H1 (cell line): ENCODE data around the gene FUBP3. TPM values are rescaled to one million over a fixed set of nuclear protein-coding genes. Genes with fewer than 3 reads are reported as not detected.

ENCODE experiments used
- ATF2 ChIP-seq: IDR thresholded peaks from 2 replicates; pipeline ENCODE4 v1.6.1; 2012; ENCODE audit warnings: low read length, inconsistent platforms
- CBX5 ChIP-seq: fragments of 300-800, 300-1000 bp; sonication (generic); IDR thresholded peaks from 2 replicates; pipeline ENCODE4 v1.7.1; 2016; ENCODE audit warnings: antibody characterized with exemption, low read length, low read depth
- CBX8 ChIP-seq: fragments of 300-800, 300-1000 bp; sonication (generic); IDR thresholded peaks from 2 replicates; pipeline ENCODE4 v1.7.1; 2016; ENCODE audit warnings: low read depth, low read length, borderline replicate concordance
- E2F6 ChIP-seq: IDR thresholded peaks from 2 replicates; pipeline ENCODE4 v1.6.1; 2012; ENCODE audit warnings: inconsistent platforms
- HDAC6 ChIP-seq: IDR thresholded peaks from one replicate; pipeline ENCODE4 v1.7.1; 2012; ENCODE audit warnings: low read depth, mild to moderate bottlenecking, inconsistent platforms, low read length, moderate library complexity
- JUN ChIP-seq: IDR thresholded peaks from 2 replicates; pipeline ENCODE4 v1.6.1; 2011; ENCODE audit warnings: low read depth, mild to moderate bottlenecking, improper control_type of control experiment, low read length
- MAFK ChIP-seq: IDR thresholded peaks from 2 replicates; pipeline ENCODE4 v1.6.1; 2012; ENCODE audit warnings: low read depth, mild to moderate bottlenecking, improper control_type of control experiment, low read length
- MAX ChIP-seq: IDR thresholded peaks from 2 replicates; pipeline ENCODE4 v1.6.1; 2012; ENCODE audit warnings: inconsistent platforms
- POU5F1 ChIP-seq: IDR thresholded peaks from 2 replicates; pipeline ENCODE4 v1.6.1; 2011; ENCODE audit warnings: low read depth, mild to moderate bottlenecking, low read length, moderate library complexity
- RAD21 ChIP-seq, 2 experiments: IDR thresholded peaks in 1 of 2; conservative IDR thresholded peaks in 1 of 2; 2 replicates each; pipeline ENCODE4 v1.6.1; 2011; ENCODE audit warnings: low read depth in 2 of 2, low read length in 2 of 2, improper control_type of control experiment in 1 of 2, inconsistent platforms in 1 of 2, mild to moderate bottlenecking in 1 of 2, moderate library complexity in 1 of 2
- RFX5 ChIP-seq: IDR thresholded peaks from 2 replicates; pipeline ENCODE4 v1.6.1; 2011; ENCODE audit warnings: low read depth, low read length, improper control_type of control experiment, borderline replicate concordance
- SAP30 ChIP-seq: fragments of 300-600 bp; sonication (generic); IDR thresholded peaks from 2 replicates; pipeline ENCODE4 v1.7.1; 2012; ENCODE audit warnings: low read length, moderate library complexity, mild to moderate bottlenecking, inconsistent platforms; ENCODE audit not compliant: insufficient read depth, insufficient replicate concordance
- SIRT6 ChIP-seq: IDR thresholded peaks from one replicate; pipeline ENCODE4 v1.7.1; 2012; ENCODE audit warnings: low read length, inconsistent platforms
- SP2 ChIP-seq: IDR thresholded peaks from 2 replicates; pipeline ENCODE4 v1.6.1; 2012; ENCODE audit warnings: mild to moderate bottlenecking, low read length, inconsistent platforms
- SP4 ChIP-seq: IDR thresholded peaks from 2 replicates; pipeline ENCODE4 v1.6.1; 2012; ENCODE audit warnings: low read length, inconsistent platforms
- TAF7 ChIP-seq: optimal IDR thresholded peaks from 2 replicates; pipeline ENCODE3; 2011; ENCODE audit warnings: low read depth, mild to moderate bottlenecking, inconsistent platforms, low read length, moderate library complexity, borderline replicate concordance
- TBP ChIP-seq: IDR thresholded peaks from 2 replicates; pipeline ENCODE4 v1.6.1; 2011; ENCODE audit warnings: low read depth, low read length, improper control_type of control experiment
- TCF12 ChIP-seq: IDR thresholded peaks from 2 replicates; pipeline ENCODE4 v1.6.1; 2011; ENCODE audit warnings: low read depth, mild to moderate bottlenecking, low read length
- polyA plus RNA-seq, 7 experiments: library from polyadenylated mRNA; depleted of rRNA in 3 of 7; stranded (reverse) in 5 of 7; unstranded in 2 of 7; fragments of >200 nt in 5 of 7; fragments of 200-250 nt in 2 of 7; gene quantifications; 1 replicate in 5 of 7; 2 replicates in 1 of 7; 4 replicates in 1 of 7; pipeline versions ENCODE4 v1.2.1 to v1.2.3, GENCODE V29; 2011 to 2013; ENCODE audit warnings: missing spikeins in 2 of 7, mixed read lengths in 2 of 7
- total RNA-seq: library from RNA; stranded (reverse); fragmentation: NEBNext Ultra II Directional; extraction: Animal tissue kit (Norgen Biotek cat#: 25700); gene quantifications from 2 replicates; pipeline ENCODE4 v1.2.1, GENCODE V29; 2021
- TF ChIP-seq, protein P1 (sequence below): IDR thresholded peaks from 2 replicates; pipeline ENCODE4 v1.6.1; 2011; ENCODE audit warnings: low read length, improper control_type of control experiment

The FUBP3 gene
- total and polyA plus RNA-seq, 2 of the 8 experiments (the other 6 are each of a cell fraction or from before 2014, with no cell fraction given) = 23.7 to 76.4 TPM

GRCh38 chr9:130666393-130667119, 87.2 kb downstream of the FUBP3 start (continued):
- TF ChIP-seq MAX (peak; percentile 91), HDAC6 (no peak), SP2 (no peak), ATF2 (no peak), CBX8 (peak; percentile 74; the same call in 1 of the 2 replicates), SP4 (no peak), TCF12 (no peak), E2F6 (peak; percentile 97), JUN (no peak), CBX5 (no peak), RFX5 (no peak), SAP30 (no peak), MAFK (no peak), TAF7 (no peak), TBP (no peak), RAD21 (IDR thresholded peaks at IDR 0.05 in 1 of 2, conservative IDR thresholded peaks at IDR 0.05 in 1 of 2; ENCODE audit: low read depth in 2 of 2, low read length in 2 of 2) (no peak), SIRT6 (no peak), POU5F1 (no peak)
- TF ChIP-seq, protein P1, sequence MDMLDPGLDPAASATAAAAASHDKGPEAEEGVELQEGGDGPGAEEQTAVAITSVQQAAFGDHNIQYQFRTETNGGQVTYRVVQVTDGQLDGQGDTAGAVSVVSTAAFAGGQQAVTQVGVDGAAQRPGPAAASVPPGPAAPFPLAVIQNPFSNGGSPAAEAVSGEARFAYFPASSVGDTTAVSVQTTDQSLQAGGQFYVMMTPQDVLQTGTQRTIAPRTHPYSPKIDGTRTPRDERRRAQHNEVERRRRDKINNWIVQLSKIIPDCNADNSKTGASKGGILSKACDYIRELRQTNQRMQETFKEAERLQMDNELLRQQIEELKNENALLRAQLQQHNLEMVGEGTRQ = 0 out of 2 replicates have a peak, but pooled peaks have one; percentile 40
